HK-2 (cell line): ENCODE data around the gene CD164L2.
A peak's percentile ranks its signal among the peaks of the same experiment; 100 is the strongest.
"Not testable (repeated sequence)": the region's sequence is repeated elsewhere in the genome, so short reads cannot be mapped to it uniquely, and the experiment has no call there.

Experiments
- DNase-seq: peaks from one replicate; pipeline ENCODE4 v3.0.0-alpha.2; 2018; ENCODE audit not compliant: unreplicated experiment

Gene CD164L2

DNA sequence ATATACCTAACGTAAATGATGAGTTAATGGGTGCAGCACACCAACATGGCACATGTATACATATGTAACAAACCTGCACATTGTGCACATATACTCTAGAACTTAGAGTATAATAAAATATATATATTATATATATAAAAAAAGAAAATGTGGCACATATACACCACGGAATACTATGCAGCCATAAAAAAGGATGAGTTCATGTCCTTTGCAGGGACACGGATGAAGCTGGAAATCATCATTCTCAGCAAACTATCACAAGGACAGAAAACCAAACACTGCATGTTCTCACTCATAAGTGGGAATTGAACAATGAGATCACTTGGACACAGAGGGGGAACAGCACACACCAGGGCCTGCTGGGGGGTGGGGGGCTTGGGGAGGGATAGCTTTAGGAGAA is 1.7 kb upstream of the CD164L2 start:
- DNase-seq = not testable (repeated sequence)

DNA sequence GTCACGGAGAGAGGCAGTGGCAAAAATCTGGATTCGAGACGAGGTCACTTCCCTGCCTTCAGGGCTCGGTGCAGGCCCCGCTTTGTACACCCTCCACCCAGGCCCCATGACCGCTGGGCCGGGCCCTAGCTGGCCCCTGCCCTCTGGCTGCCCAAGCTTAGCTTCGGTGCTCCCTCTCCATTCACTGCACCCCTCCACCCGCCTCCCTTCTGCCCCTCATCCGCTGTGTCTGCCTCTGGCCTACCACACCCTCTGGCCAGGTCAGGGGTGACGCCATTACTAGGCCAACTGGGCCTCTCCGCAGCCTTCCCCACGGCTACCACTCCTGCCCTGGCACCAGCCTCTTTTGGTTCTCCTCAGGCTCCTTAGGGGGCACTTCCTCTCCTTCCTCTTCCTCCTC is 528 bp upstream of the CD164L2 start:
- no peak for DNase-seq

DNA sequence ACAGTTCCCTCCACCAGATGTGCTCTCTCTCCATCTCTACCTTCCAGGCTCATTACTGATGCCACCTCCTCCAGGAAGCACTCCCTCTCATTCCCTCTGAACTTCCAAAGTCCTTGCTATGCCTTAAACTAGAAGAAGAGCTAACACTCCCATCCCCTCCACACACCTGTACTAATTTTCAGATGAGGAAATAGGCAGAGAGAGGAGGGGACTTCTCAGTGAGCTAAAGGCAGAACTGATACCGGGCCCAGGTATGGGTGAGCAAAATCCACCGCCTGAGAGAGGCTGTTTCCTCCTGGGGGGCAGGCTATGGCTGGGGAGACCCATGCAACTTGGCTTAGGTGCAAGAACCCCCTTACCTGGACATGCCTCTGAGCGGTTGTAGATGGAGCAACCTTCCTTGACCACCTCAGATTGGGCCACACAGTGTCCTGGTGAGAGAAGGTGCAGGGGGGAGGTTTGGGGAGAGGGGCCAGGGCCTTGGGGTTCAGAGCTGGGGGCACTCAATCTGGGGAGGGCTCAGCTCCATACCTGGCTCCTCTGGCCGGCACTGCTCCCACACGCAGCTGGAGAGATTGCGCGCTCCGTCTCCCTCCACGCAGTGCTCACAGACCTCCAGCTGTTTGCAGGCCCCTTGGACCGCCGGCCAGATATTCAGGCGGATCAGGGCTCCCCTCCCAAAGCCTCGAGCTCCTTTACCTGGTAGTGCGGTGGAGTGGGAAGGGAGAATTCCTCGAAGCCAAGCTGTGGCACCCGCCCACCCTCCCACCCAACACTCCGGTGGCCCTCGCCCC is 967 bp downstream of the CD164L2 start:
- DNase-seq = no peak

GRCh38 chr1:27380766-27381733 is 2.1 kb downstream of the CD164L2 start:
- no peak for DNase-seq

GRCh38 chr1:27380224-27380623 is 2.9 kb downstream of the CD164L2 start:
- no peak for DNase-seq

DNA sequence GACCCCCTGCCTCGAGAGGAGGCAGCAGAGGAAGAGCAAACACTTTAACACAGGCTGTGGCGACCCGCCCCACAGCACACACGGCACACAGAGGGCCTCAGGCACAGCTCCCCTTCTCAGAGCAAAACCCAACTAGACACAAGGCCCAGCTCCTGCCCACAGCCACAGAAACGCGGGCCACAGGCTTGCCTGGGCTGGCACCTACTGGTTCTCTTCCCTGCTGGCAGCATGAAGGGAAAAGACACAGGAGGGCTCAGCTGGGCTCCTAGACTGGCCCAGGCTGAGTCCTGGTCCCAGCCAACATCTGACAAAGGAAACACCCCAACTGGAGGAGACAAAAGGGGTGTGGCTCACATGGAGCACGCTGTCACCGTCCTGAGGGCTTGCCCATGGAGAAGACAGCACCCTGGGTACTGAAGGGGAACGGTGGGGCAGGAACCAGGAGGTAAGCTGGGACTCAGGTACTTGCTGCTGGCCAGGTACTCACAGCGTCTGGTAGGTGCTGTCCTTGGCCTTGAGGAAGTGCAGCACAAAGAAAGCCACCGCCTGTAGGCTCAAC is 3.5 kb downstream of the CD164L2 start:
- no peak for DNase-seq

- DNase-seq = no peak
Observed at GRCh38 chr1:27377760-27378495, 5.2 kb downstream of the CD164L2 start.

- no peak for DNase-seq
Observed at GRCh38 chr1:27374362-27375086, 8.6 kb downstream of the CD164L2 start, which contains the start of gene FCN3. Gene FCN3, minus strand, starts transcription at chr1:27374824. Its CDS starts 6 bp downstream, at chr1:27374818.

DNA sequence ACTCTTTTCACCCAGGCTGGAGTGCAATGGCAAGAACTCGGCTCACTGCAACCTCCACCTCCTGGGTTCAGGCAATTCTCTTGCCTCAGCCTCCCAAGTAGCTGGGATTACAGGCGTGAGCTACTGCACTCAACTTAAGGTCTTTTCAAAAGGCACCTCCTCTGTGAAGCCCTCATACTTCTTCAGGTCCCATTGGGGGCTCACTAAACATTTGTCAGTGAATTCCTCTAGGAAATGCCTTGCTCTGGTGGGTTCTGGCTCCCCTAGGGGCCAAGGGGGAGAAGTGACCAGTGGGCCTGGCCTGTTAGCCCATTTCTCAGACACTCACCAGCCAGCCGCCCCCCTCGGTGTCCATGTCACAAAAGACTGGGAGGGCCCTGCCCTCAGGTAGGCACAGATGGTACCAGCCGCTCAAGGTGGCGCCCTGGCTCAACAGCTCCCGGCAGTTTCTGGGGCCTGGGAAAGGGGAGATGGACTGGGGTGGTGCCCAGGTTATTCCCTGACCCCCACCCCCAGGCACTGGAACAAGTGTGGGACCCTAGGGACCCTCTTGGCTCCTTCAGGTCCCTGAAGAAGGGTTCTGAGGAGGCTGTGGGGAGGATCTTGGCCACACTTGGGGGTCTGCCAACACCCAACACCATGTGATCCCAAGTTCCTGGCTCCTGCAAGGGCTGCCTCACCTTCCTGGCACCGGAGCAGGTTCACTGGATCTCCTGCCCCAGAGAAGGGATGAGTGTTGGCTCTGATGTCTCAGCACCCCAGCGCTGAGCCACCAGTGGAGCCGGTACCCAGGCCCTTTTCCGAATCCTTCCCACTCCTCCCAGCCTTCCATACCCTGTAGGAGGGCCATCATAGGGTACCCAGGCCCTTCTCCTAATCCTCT is 10.1 kb downstream of the CD164L2 start:
- peak; percentile 26 for DNase-seq

DNA sequence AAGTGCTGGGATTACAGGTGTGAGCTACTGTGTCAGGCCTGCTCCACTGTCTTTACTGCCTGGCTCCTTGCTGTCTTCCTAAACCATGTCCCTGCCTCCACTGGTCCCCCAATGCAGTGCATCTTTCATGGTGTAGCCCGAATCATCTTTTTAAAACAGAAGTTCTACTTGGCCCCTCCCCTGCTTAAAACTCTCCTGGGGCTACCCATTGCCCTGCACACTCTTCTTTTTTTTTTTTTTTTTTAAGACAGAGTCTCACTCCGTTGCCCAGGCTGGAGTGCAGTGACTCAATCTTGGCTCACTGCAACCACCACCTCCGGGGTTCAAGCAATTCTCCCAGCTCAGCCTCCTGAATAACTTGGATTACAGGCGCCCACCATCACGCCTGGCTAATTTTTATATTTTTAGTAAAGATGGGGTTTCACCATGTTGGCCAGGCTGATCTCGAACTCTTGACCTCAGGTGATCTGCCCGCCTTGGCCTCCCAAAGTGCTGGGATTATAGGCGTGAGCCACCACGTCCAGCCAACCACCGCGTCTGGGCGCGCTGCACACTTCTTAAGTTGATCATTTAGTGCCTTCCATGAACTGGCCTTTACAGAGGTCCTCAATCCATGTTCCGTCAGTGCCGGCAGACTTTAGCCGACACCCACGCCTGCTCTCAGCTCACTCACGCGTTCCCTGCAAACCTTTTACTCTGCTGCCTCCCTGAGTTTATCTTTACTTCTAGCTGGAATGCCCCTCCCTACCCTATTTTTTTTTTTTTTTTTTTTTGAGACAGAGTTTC is 10.9 kb downstream of the CD164L2 start:
- peak; percentile 73 for DNase-seq

DNA sequence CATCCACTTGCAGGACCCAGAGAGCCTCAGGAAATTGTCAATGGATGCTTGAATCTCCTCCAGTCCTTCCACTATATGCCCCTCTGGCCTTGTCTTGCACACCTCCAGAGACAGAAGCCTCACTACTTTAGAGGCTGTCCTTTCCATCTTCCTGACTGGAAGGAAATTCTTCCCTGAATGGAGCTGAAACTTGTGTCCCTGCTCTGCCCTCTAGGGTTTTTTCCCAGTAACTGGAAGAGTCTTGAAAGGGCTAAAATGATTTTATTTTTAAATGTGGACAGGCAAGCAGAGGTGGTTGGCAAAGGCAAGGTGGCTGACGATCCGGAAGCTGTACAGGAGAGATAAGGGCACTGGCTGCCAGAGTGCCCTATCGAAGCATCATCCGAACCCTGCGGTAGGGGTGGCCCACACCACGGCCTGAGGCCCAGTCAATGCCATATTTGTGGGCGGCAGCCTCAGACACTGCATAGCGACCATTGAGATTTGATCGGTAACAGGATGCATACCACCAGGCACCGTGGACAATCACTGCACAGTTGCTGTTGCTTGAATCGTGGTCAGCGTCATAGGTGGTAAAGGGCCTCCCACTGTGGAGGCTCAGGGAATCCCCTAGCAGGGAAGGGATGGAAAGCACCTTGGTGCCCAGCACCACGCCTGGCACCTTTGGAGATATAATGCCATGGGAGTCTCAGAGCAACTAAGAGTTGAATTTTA is 14.1 kb downstream of the CD164L2 start:
- DNase-seq = no peak

- DNase-seq = no peak
Observed at GRCh38 chr1:27367160-27367650, 15.9 kb downstream of the CD164L2 start.

- DNase-seq = peak; percentile 86
Observed at GRCh38 chr1:27366411-27367159, 16.5 kb downstream of the CD164L2 start, which contains the start of gene MAP3K6. Gene MAP3K6, minus strand, starts transcription at chr1:27366961. Its CDS starts 364 bp downstream, at chr1:27366597.

- DNase-seq = peak; percentile 87
Observed at GRCh38 chr1:27366113-27366410, 17.1 kb downstream of the CD164L2 start.

GRCh38 chr1:27365372-27366112 is 17.6 kb downstream of the CD164L2 start:
- peak; percentile 92 for DNase-seq

- no peak for DNase-seq
Observed at GRCh38 chr1:27364696-27365371, 18.3 kb downstream of the CD164L2 start.
